HG02970 (cell line): ENCODE results near the gene UGT1A9.
"Not testable (repeated sequence)": the region's sequence is repeated elsewhere in the genome, so short reads cannot be mapped to it uniquely, and the experiment has no call there.

Source experiments
- ATAC-seq: cut with Tn5 transposase; IDR thresholded peaks from one replicate; pipeline ENCODE4 v1.9.1; 2021; ENCODE audit warnings: mild to moderate bottlenecking, moderate library complexity, moderate number of reproducible peaks; ENCODE audit not compliant: unreplicated experiment, low FRiP score

Gene UGT1A9

GRCh38 chr2:233707940-233708644 is 36.4 kb downstream of the UGT1A9 start:
- ATAC-seq: no peak

- ATAC-seq: no peak
These were observed 37.2 kb downstream of the UGT1A9 start for GRCh38 chr2:233708942-233709341.

GRCh38 chr2:233711312-233712008 is 39.8 kb downstream of the UGT1A9 start:
- no peak for ATAC-seq

GRCh38 chr2:233712611-233713261 is 41.0 kb downstream of the UGT1A9 start, which contains the start of gene UGT1A5:
Gene UGT1A5, plus strand, starts transcription at chr2:233712907. Its CDS starts 85 bp downstream, at chr2:233712992.
- no peak for ATAC-seq

- ATAC-seq: no peak
These were observed 41.5 kb downstream of the UGT1A9 start for GRCh38 chr2:233713262-233713615.

GRCh38 chr2:233714121-233714520 is 42.4 kb downstream of the UGT1A9 start:
- no peak for ATAC-seq

GRCh38 chr2:233718552-233718951 is 46.9 kb downstream of the UGT1A9 start, which contains the start of gene UGT1A4:
Gene UGT1A4, plus strand, starts transcription at chr2:233718736. Its CDS starts 85 bp downstream, at chr2:233718821.
- ATAC-seq: no peak

GRCh38 chr2:233728723-233729301 is 57.1 kb downstream of the UGT1A9 start, which contains the start of gene UGT1A3:
Gene UGT1A3, plus strand, starts transcription at chr2:233729042. Its CDS starts 85 bp downstream, at chr2:233729127.
- ATAC-seq: no peak

GRCh38 chr2:233736868-233737653 is 65.4 kb downstream of the UGT1A9 start:
- ATAC-seq: not testable (repeated sequence)

- no peak for ATAC-seq
These were observed 69.2 kb downstream of the UGT1A9 start for GRCh38 chr2:233740870-233741269.

- no peak for ATAC-seq
These were observed 72.0 kb downstream of the UGT1A9 start for GRCh38 chr2:233743464-233744259.

GRCh38 chr2:233745073-233745755 is 73.5 kb downstream of the UGT1A9 start:
- no peak for ATAC-seq

- not testable (repeated sequence) for ATAC-seq
These were observed 74.1 kb downstream of the UGT1A9 start for GRCh38 chr2:233745838-233746237.

GRCh38 chr2:233746475-233747282 is 75.0 kb downstream of the UGT1A9 start:
- no peak for ATAC-seq

GRCh38 chr2:233747283-233747544 is 75.5 kb downstream of the UGT1A9 start:
- no peak for ATAC-seq

GRCh38 chr2:233750689-233751088 is 79.0 kb downstream of the UGT1A9 start:
- ATAC-seq: not testable (repeated sequence)

- not testable (repeated sequence) for ATAC-seq
These were observed 79.7 kb downstream of the UGT1A9 start for GRCh38 chr2:233751212-233752009.
